Omental fat pad (tissue), 4 donors: Measurements from ENCODE around the gene MAD2L2. TPM values are rescaled to one million over a fixed set of nuclear protein-coding genes. Genes with fewer than 3 reads are reported as not detected.
A peak's percentile ranks its signal among the peaks of the same experiment; 100 is the strongest.

ENCODE experiments used
- ATAC-seq: fragments of 150-250 bp; one replicate; pipeline ENCODE4 v1.9.1; 2016; ENCODE audit warnings: mild to moderate bottlenecking, moderate library complexity; ENCODE audit not compliant: low FRiP score
- DNase-seq: peaks from one replicate; pipeline ENCODE4 v3.0.0-alpha.2; 2019; ENCODE audit warnings: low spot score
- CTCF ChIP-seq, 3 donors: fragments of 450-650 bp; IDR thresholded peaks; one replicate each; pipeline ENCODE4 v1.5.1; 2016 to 2017; ENCODE audit warnings: antibody characterized with exemption in 3 of 3, mild to moderate bottlenecking in 3 of 3, moderate library complexity in 2 of 3
- total RNA-seq, 4 donors: library from RNA; depleted of rRNA; stranded (reverse); fragments of >200 nt; gene quantifications; one replicate each; pipeline ENCODE4 v1.1.0, GENCODE V29; 2016

Gene MAD2L2
- total RNA-seq, 4 donors from 2014 or later: 20.2 to 41.3 (median 35.7) TPM

GRCh38 chr1:11673089-11673769, 7.7 kb downstream of the MAD2L2 start:
- no peak for DNase-seq
- ATAC-seq: no peak
- TF ChIP-seq CTCF (IDR thresholded peaks at IDR 0.05): no peak

- no peak for TF ChIP-seq CTCF (IDR thresholded peaks at IDR 0.05)
- ATAC-seq (no peak), DNase-seq (no peak)
Measured at GRCh38 chr1:11671544-11672286, 9.2 kb downstream of the MAD2L2 start.

- no peak for TF ChIP-seq CTCF (IDR thresholded peaks at IDR 0.05)
- no peak for ATAC-seq
- DNase-seq: no peak
Measured at GRCh38 chr1:11671205-11671543, 9.8 kb downstream of the MAD2L2 start.

GRCh38 chr1:11670747-11671146, 10.2 kb downstream of the MAD2L2 start:
- TF ChIP-seq CTCF (IDR thresholded peaks at IDR 0.05): no peak
- ATAC-seq (no peak), DNase-seq (no peak)

GRCh38 chr1:11668516-11668915, 12.4 kb downstream of the MAD2L2 start:
- DNase-seq (no peak), ATAC-seq (no peak)
- no peak for TF ChIP-seq CTCF (IDR thresholded peaks at IDR 0.05)

- TF ChIP-seq CTCF (IDR thresholded peaks at IDR 0.05): no peak
- DNase-seq (no peak), ATAC-seq (peak; percentile 18)
Measured at GRCh38 chr1:11664336-11665065, 16.4 kb downstream of the MAD2L2 start.
